ENCODE data around the gene FAM156A.
A peak's percentile ranks its signal among the peaks of the same experiment; 100 is the strongest.
"Not testable (repeated sequence)": the region's sequence is repeated elsewhere in the genome, so short reads cannot be mapped to it uniquely, and the experiment has no call there.

The FAM156A gene

DNA sequence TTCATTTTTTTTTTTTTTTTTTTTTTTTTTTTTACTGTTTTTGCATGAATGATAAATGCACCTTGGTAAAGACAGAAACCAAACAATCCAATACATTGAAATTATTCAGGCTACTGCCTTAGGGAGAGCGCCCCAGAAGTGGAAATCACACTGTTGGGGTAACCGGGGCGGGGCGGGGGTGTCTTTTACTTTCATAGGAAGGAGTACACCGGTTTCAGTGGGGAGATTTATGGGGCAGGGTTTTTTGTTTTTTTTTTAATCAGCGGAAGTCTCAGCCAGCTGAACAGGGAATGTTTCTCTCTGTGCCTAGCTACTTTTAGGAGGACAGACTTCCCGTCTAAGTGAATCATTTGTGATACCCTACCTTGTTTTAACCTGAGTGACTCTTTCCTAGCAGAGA, 643 bp upstream of the FAM156A start:
- DNase-seq: not testable (repeated sequence)

- DNase-seq: not testable (repeated sequence)
These were observed 8.4 kb downstream of the FAM156A start for GRCh38 chrX:52949884-52950283.

GRCh38 chrX:52949325-52949724, 9.0 kb downstream of the FAM156A start:
- DNase-seq: not testable (repeated sequence)

DNA sequence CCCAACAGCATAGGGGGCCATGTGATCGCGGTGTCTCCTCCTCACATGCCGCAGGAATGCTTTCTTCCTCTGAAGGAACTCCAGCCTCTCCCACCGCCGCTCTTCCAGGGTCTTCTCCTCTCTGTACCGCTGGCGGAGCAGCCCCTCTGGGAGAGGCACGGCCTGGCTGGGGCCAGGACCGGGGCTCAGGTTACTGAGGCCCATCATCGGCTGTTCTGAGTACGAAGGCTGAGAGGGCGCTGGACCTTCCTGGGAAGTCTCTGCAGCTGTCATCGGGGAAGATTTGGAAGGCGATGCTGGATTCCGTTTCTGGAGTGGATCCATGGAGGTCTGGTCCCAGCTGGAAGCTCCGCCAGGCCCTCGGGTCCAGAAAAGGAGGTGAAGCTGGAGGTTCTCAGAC, 10.1 kb downstream of the FAM156A start:
- not testable (repeated sequence) for DNase-seq

- DNase-seq: not testable (repeated sequence)
These were observed 10.8 kb downstream of the FAM156A start for GRCh38 chrX:52947501-52947900.

DNA sequence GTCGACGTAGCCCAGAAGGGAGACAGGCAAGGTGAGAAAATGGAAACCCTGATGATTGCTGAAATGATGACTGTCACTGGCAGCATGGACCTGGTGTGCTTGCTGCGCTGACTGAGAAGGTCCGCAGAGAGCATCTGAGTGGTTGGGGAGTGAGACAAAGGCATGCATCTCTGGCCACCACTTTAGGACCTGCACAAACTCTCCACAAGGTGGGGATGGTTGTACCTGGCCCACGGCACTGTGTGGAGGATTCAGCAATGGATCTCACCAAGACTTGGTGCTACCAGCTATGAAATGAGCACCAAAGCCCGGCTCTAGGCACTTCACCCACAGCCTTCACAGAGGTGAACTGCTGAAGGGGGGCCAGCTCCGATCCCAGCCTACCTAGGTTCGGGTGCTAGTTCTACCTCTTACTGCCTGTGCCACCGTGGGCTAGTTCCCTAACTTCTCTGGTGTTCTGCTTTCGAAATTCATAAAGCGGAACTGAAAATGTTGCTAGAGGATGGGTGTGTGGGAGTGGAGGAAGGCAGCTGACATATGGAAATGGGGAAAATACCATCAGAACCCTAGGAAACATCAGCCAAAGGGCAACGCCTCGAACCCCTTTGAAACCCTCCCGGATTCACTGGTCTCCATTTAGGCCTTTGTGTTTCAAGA, 12.4 kb downstream of the FAM156A start:
- DNase-seq: not testable (repeated sequence)

DNA sequence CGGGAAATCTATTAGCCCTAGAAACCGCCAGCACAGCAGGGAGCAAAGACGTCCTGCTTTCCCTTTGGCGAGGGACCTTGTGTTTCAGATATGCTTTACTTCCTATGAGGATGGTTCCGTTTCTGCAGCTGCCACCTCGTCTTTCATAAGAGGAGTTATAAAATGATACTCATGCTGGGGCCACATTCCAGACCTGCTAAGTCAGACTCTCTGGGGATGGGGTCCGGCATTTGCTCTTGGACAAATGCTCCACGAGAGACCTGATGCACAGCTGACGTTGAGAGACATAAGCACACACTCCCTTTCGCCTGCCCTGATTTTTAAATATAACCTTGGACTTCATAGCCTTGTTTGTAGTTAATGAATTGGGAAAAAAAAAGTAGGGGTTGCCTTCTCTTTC, 16.6 kb downstream of the FAM156A start:
- DNase-seq: not testable (repeated sequence)

DNA sequence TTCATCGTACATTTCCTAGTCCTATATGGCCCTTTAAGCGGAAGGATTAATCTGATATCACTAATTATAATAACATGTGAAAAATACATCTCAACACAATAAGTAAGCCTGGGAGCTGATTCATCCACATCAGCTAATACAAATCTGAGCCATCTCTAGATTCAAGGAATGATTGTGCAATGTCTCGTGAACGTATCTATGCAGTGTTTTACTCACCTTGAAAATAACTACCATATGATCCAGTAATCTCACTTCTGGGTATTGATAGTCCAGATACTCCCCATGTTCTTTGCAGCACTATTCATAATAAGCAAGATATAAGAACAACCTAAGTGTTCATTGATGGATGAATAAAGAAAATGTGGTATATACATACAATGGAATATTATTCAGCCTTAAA, 17.6 kb downstream of the FAM156A start:
- not testable (repeated sequence) for DNase-seq

DNA sequence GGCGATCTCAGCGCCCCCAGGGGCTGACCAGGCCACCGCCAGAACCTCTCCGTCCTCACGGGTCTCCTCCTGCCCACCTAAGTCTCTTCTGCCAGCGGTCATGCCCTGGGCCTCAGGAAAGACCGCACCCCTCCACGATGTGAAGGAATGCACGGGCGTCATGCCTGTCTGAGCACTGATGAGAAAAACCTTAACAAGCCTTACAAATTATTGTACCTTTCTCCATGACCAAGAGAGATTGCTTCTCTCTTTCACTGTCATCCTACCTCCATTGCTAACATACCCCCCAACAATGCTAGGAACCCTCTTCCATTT, 22.9 kb downstream of the FAM156A start:
- DNase-seq: not testable (repeated sequence)

GRCh38 chrX:52934704-52935469, 23.4 kb downstream of the FAM156A start:
- DNase-seq: peak; percentile 84 to 100 (median 92)

- DNase-seq: peak in 1 of 6 experiments; percentile 17
These were observed 24.2 kb downstream of the FAM156A start for GRCh38 chrX:52933976-52934703.

GRCh38 chrX:52933213-52933612, 25.1 kb downstream of the FAM156A start:
- no peak for DNase-seq

- not testable (repeated sequence) for DNase-seq
These were observed 28.1 kb downstream of the FAM156A start for GRCh38 chrX:52930214-52930613.

DNA sequence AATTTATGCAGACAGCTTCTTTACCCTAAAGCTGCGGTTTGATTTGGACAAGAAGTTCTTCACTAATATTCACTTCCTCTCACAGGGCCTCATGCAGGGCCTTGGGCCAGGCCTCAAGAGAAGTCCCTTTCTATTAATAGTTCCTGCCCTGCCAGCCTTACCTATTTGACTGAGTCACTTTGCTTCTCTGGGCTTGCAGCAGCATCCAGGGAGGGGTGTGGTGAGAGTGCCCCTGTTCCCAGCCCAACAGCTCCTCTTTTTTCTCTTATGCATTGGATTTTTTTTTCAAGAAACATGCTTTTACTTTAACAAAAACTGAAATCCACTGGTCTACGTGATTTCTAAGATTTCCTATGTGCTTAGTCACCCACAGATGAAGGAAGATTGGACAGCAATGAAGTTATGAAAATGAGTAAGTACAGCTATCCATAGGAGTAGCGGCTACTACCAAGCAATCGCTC, 34.5 kb downstream of the FAM156A start:
- no peak for DNase-seq

GRCh38 chrX:52914704-52915103, 43.6 kb downstream of the FAM156A start:
- not testable (repeated sequence) for DNase-seq

- not testable (repeated sequence) for DNase-seq
These were observed 44.6 kb downstream of the FAM156A start for GRCh38 chrX:52913681-52914080.

DNA sequence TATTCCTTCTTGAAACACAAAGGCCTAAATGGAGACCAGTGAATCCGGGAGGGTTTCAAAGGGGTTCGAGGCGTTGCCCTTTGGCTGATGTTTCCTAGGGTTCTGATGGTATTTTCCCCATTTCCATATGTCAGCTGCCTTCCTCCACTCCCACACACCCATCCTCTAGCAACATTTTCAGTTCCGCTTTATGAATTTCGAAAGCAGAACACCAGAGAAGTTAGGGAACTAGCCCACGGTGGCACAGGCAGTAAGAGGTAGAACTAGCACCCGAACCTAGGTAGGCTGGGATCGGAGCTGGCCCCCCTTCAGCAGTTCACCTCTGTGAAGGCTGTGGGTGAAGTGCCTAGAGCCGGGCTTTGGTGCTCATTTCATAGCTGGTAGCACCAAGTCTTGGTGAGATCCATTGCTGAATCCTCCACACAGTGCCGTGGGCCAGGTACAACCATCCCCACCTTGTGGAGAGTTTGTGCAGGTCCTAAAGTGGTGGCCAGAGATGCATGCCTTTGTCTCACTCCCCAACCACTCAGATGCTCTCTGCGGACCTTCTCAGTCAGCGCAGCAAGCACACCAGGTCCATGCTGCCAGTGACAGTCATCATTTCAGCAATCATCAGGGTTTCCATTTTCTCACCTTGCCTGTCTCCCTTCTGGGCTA, 48.9 kb downstream of the FAM156A start:
- DNase-seq: not testable (repeated sequence)

DNA sequence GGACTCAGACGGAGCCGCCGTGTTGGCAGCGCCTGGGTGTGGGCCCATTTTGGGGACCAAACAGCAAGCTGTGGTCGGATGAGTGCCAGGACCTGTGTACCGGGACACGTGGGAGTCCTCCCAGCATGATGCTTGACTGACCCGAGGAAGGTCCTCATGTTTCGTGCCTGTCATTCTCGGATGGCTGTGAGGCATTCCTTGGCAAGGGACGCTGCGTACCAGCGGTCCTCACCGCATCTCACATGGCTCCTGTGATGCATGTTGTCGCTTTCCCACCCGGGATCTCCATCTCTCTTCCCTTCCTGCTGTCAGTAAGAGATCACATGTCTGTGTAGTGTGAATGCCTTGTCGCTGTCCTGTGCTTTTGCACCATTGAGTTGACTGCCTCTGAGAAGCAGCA, 50.4 kb downstream of the FAM156A start:
- DNase-seq: not testable (repeated sequence)

DNA sequence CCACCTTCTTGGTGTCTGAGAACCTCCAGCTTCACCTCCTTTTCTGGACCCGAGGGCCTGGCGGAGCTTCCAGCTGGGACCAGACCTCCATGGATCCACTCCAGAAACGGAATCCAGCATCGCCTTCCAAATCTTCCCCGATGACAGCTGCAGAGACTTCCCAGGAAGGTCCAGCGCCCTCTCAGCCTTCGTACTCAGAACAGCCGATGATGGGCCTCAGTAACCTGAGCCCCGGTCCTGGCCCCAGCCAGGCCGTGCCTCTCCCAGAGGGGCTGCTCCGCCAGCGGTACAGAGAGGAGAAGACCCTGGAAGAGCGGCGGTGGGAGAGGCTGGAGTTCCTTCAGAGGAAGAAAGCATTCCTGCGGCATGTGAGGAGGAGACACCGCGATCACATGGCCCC, 51.2 kb downstream of the FAM156A start:
- not testable (repeated sequence) for DNase-seq

GRCh38 chrX:52906072-52906471, 52.2 kb downstream of the FAM156A start:
- not testable (repeated sequence) for DNase-seq

- DNase-seq: not testable (repeated sequence)
These were observed 52.8 kb downstream of the FAM156A start for GRCh38 chrX:52905531-52905930.
